ENCODE measurements around the gene RNASE8.

Gene RNASE8

DNA sequence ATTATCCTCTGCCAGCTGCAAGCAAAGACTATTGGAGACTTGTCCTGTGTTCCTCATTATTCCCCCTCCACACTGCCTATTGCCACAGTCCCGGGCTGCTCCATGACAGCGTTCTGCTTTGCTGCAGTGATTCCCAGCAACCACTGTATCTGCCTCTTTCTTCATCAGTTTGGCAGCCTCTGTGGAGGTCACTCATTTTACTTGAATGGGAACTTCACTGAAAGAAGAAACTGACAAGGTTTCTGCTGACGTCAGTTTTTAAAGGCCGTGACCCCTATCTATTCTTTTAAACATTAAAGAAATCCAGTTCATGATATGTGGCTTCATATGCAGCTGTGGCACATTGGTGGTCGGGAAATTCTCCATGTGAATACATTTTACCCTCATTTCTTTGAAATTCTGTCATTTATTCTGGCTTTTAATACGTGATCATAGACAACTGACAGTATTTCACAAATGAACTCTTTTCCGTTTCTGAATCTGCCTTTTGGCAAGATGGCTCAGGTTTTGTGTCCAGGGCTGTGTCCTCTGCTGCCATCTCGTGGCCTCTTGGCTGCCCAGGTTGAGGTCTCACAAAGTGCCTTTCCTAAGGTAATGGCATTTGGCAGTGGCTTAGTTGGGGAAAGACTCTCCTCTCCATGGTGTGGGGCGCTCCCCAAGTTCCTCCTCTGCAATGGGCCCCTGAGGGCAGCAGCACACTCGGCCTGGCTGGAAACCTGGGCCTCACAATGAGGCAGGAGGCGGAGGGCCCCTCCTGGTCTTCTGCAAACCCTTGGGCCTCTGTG lies 49.1 kb downstream of the RNASE8 start:
- peak; percentile 81 for DNase-seq (ENCODE audit: low spot score)

- no peak for DNase-seq (ENCODE audit: low spot score)
Measured at GRCh38 chr14:21107283-21107800, 49.7 kb downstream of the RNASE8 start.

Data from AG20443 (cell line).